Myocyte (in vitro differentiated cells): ENCODE results near the gene UBD. TPM values are rescaled to one million over a fixed set of nuclear protein-coding genes. Genes with fewer than 3 reads are reported as not detected.
A peak's percentile ranks its signal among the peaks of the same experiment; 100 is the strongest.

Source experiments
- DNase-seq: peaks from one replicate; pipeline ENCODE4 v3.0.0-alpha.2; 2012; ENCODE audit warnings: low read depth
- polyA plus RNA-seq: library from polyadenylated mRNA; unstranded; fragments of >200 nt; gene quantifications from one replicate; pipeline ENCODE4 v1.2.1, GENCODE V29; 2012; ENCODE audit warnings: missing spikeins
- total RNA-seq: library from RNA; depleted of rRNA; stranded (reverse); fragments of >200 nt; gene quantifications from 2 replicates; pipeline ENCODE4 v1.2.3, GENCODE V29; 2014

UBD gene
- total RNA-seq = not detected in 2 replicates
- not detected for polyA plus RNA-seq

GRCh38 chr6:29559524-29560287 is at the start of gene UBD:
Gene UBD (minus strand): TSS chr6:29559732. CDS start chr6:29559701, 31 bp downstream.
- no peak for DNase-seq

DNA sequence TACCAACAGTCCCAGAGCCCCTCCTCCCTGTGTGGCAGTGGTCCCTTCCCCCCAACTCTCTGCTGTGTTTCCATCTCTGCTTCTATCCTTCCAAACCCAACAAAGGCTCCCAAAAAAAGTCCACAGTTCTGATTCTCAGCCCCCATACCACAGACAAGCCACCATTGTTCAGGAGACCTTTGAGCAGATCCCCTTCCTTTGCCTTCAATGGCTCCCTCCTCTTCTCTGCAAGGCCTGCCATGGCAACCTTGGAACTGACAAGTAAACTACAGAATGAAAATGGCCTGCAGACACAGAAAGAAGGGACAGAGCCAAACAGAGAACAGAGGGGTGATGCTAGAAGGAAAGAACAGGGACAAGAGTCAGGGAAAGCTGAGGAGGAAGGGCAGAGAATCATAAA is 48.6 kb upstream of the UBD start:
- DNase-seq = no peak

- peak; percentile 65 for DNase-seq
Measured at GRCh38 chr6:29603930-29604329, 44.4 kb upstream of the UBD start.

DNA sequence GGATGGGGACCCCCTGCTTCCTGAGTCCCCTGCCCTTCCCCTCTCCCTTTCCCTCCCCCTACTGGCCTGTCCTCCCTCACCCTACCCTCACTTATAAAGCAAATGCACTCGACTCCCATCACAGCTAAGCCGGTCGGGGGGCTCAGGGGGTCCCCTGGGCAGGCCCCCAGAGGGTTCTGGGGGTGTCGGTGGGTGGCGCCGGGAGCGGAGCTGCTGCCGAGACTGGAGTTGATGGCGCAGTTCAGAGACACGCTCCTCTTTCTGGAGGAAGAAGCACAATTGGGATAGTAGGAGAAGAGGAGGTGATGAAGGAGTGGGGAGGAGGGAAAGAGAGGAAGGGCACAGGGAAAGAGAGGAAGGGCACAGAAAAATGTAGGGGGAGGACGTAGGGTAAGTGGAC is 43.9 kb upstream of the UBD start:
- DNase-seq = no peak

DNA sequence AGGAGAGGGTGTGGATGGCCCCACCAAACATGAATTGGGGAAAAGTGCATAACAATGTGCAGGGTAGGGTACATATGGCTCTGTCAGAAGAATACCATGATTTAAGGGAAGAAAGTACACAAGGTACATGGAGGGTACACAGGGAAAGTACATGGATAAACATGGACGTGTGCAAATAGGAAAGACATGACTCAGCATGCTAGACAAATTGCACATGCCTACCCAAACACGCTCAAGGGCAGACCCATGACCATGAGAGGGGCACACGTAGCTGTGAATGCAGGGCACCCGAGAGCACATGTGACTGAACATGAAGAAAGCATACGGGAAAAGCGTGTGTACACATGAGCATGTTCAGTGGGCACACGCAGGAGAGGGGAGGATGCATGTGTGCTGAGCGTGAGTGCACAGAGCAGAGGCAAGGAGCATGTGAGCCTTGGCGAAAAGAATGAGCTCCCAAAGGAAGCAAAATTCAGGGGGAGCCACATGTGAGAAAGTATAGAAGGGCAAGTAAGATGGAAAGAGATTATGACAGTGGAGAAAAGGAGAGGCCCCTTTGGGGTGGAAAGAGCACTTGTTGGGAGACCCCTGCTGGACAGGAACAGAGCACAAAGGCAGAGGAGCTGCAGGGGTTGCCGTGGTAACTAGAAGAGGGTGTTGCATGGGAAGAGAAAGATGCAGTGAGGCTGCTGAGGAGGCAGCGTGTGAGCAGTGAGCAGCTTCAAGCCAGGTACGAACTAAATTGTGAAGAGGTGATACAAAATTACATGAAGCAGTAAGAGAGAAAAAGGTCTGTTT is 43.2 kb upstream of the UBD start:
- DNase-seq = peak; percentile 6

DNA sequence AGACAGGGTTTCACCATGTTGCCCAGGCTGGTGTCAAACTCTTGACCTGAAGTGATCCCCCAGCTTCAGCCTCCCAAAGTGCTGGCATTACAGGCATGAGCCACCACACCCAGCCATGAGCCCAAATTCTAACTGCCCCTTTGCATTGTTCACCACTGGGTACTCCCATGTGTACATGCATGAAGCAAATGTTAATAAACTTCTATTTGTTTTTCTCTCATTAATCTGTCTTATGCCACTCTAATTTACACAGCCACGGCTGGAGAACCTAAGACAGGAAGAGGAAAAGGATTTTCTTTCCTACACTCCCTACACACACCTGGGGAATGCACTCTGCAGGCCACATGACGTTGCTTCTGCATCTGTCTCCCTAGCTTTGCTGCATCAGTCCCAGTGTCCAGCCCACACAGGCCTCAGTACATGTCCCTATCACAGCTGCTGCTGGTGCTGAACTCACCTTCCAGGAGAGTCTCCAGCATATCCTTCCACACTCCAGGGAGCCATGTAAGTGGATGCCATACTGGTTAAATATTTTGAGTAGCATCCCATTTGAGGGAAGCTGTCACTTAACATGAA is 38.7 kb upstream of the UBD start:
- no peak for DNase-seq

DNA sequence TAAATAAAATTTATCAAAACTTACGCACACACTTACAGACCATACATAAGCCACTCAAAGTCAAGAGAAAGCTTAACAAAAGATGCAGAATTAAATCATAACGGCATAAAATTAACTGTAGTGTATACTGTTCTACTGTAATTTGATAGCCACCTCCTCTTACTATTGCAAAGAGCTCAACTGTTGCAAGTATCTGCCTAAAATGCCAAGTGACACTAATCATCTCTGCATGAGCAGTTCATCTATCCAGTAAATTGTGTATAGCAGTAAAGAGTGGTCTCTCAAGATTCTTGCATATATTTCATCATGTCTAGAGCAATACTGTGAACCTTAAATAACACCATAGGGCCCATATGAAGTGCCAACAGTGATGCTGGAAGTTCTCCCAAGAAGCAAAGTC is 37.7 kb upstream of the UBD start:
- no peak for DNase-seq

DNA sequence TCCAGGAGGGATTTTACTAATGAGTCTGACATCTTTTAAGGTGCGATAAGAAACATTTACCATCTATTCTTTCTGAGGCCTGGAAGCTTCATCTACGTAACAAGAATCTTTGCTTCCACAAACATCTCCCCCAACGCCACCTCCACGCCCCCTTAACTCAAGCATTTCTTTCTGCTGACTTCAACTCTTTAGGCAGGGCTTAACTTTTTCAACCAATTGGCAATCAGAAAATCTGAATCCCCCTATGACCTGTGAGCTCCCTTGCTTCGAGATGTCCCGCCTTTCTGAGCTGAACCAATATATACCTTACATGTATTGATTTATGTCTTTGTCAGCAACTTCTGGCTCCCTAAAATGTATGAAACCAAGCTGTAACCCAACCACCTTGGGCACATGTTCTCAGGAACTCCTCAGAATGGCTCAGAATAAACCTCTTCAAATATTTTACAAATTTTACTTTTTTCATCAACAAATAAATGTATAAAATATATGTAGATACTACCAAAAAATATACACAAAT is 36.9 kb upstream of the UBD start:
- DNase-seq = no peak

DNA sequence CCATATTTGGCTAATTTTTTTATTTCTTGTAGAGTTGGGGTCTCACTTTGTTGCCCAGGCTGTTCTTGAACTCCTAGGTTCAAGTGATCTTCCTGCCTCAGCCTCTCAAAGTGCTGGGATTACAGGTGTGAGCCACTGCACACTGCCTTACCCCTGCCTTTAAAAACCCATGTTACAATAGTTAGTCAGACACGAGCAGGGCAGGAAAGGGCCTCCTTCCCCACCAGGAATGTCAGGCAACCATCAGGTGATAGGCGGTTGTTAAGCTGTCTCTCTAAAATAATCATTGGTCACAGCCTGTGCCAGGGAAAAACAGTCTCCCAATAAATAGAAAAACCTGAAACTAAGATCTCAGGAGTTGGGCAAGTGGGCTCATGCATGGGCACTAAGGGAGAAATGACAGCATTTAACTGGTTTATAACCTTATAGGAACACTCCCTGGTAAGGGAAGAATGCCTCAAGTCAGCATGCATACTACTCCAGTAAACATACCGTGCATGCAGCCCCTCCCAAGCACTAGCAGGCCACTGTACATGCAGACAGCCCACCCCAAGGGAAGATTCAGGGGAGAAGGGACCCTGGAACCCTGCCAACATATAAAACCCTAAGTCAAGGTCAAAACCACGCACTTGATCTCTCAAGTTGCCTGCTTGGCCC is 33.8 kb upstream of the UBD start:
- no peak for DNase-seq

- DNase-seq = no peak
Measured at GRCh38 chr6:29591677-29592076, 32.1 kb upstream of the UBD start.

DNA sequence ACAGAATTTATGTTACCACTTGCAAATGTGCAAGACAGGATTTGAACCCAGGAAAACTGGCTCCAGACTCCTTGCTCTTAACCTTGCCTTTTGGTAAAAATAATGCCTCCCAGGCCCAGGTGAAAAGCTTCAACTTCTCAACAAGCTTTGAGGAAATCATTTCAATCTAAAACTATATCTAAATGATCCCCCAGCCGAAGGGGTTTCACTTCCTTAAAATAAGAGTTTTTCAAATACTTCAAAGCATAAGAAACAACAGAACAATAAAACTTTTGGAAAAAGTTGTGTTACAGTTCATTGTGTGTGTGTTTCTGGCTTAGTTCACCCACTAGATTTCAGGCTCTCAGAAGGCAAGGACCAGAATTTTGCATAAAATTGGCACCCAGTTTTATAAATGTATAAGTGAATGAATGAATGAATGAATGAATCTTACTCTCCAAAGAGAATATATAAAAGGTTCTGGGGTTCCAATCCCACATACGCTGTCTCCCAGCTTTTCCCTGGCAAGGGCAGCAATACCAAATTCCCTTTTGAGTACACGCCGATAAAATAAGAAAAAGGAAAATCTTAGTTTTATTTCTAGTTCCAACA is 30.8 kb upstream of the UBD start:
- no peak for DNase-seq

GRCh38 chr6:29589423-29590048 is 30.0 kb upstream of the UBD start:
- peak; percentile 62 for DNase-seq

DNA sequence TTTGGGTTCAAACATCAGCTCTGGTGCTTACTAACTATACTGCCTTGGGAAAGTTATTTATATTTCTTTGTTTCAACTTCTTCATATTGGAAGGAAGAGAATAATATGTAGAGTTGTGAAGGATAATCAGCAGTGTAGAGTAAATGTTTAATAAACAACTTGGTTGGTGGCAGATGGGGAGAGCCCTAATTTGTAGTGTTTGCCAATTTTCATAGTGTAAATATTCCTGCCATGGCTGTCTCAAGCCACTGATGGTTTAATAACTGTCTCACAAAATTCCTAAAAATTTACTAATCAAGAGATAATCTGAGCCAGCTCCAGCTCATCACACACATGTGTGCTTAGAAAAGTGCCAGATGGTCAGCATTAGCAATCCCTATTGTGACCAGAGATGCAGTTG is 25.3 kb upstream of the UBD start, which contains the start of gene OR2H2:
Gene OR2H2, plus strand, starts transcription at position 301 of the 400 bp plus-strand sequence. CDS start 2,824 bp downstream, outside the sequence.
- no peak for DNase-seq

DNA sequence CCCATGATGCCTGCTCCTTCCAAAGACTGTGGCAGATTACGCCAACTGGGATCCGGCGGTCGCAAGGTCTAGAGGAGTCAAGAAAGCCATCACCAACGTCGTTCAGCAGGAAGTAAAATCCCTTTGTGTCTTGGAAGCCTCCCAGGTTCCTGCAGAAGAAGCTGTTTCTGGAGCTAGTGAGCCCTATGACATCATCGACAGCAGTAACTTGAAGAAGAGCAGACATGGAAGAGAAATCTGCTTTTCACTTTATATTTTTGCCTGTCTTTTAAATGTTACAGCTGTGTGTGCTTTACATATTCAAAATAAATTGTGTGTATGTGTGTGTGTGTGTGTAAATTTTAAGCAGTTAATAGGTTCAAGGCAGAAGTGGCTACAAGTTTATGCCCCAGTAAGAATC is 18.0 kb upstream of the UBD start:
- DNase-seq = no peak

DNA sequence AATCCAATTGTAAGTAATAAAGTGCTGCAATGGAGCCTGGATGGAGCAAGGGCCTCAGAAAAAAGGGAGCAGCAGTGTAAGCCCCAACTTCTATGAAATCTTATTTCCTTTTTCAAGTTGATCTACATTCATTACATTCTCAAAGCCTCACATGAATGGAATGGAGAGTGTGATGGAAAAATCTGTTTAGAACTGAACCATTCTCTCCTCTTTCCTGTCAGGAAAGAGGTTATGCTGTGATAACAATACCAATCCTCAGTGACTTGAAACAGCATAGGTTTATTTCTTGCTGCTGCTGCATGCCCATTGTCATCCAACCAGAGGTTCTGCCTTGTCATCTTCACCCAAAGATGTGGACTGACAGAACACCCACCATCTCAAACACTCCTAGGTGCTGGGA is 16.5 kb upstream of the UBD start:
- no peak for DNase-seq

- DNase-seq = no peak
Measured at GRCh38 chr6:29567991-29568390, 8.5 kb upstream of the UBD start.

DNA sequence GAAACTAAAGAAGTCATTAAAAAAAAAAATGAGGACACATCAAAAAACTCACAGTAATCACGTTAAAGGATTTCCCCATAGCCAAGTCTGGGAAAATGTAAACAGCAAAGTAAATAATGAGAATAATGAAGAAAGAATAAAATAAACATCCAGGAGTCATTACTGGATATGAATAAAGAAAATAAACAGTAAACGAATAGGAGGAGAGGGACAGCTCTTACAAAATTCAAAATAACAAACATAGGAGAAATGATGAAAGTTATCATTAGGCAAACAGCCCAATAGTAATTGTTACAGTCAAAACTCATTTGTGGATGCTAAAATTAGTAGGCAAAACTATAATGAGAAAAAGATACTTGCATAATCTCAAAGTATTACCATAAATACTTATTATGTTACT is 8.0 kb upstream of the UBD start:
- no peak for DNase-seq

- no peak for DNase-seq
Measured at GRCh38 chr6:29566856-29567255, 7.3 kb upstream of the UBD start.

- no peak for DNase-seq
Measured at GRCh38 chr6:29564875-29565274, 5.3 kb upstream of the UBD start.

GRCh38 chr6:29563435-29563965 is 4.0 kb upstream of the UBD start:
- no peak for DNase-seq
